Activated naive CD8-positive, alpha-beta T cell treated with anti-CD3 and anti-CD28 coated beads, Interleukin-2, amount 10 ng/mL, durations not matched to agents 7 days and 5 days (primary cell): ENCODE data around the gene PRR3. TPM values are rescaled to one million over a fixed set of nuclear protein-coding genes. Genes with fewer than 3 reads are reported as not detected.
"Not testable (repeated sequence)": the region's sequence is repeated elsewhere in the genome, so short reads cannot be mapped to it uniquely, and the experiment has no call there.

Experiments used
- ATAC-seq: fragments of 150-1000 bp; cut with Tn5 transposase; one replicate; pipeline ENCODE4 v1.10.0; 2021; ENCODE audit warnings: low read depth, moderate library complexity
- POLR2A ChIA-PET: fragments of 350-600 bp; sonication (Branson Sonifier 250); formaldehyde crosslinking; loops from one replicate; lab custom pipeline; 2021; ENCODE audit warnings: antibody characterized with exemption; lab: Charles Lee
- DNase-seq: peaks from one replicate; pipeline ENCODE4 v3.0.0; 2021
- H3K27ac Mint-ChIP-seq: one replicate; pipeline ENCODE4 v1.8.0; 2022; ENCODE audit warnings: mild to moderate bottlenecking, mixed read lengths
- H3K27me3 Mint-ChIP-seq: one replicate; pipeline ENCODE4 v1.8.0; 2022; ENCODE audit warnings: mild to moderate bottlenecking, moderate library complexity, mixed read lengths
- H3K36me3 Mint-ChIP-seq: one replicate; pipeline ENCODE4 v1.8.0; 2021; ENCODE audit warnings: mild to moderate bottlenecking, mixed read lengths
- H3K4me1 Mint-ChIP-seq: one replicate; pipeline ENCODE4 v1.8.0; 2021; ENCODE audit warnings: mixed read lengths
- H3K4me3 Mint-ChIP-seq: one replicate; pipeline ENCODE4 v1.8.0; 2022; ENCODE audit warnings: mild to moderate bottlenecking, moderate library complexity, mixed read lengths
- H3K9me3 Mint-ChIP-seq: one replicate; pipeline ENCODE4 v1.8.0; 2021; ENCODE audit warnings: mixed read lengths
- total RNA-seq, 2 experiments: library from RNA; stranded (reverse); gene quantifications; one replicate each; pipeline ENCODE4 v1.2.3, GENCODE V29; 2021

The PRR3 gene, protein sequence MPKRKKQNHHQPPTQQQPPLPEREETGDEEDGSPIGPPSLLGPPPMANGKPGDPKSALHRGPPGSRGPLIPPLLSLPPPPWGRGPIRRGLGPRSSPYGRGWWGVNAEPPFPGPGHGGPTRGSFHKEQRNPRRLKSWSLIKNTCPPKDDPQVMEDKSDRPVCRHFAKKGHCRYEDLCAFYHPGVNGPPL
- total RNA-seq, result 10 to 100 TPM; 19.9 to 22.5 TPM

DNA sequence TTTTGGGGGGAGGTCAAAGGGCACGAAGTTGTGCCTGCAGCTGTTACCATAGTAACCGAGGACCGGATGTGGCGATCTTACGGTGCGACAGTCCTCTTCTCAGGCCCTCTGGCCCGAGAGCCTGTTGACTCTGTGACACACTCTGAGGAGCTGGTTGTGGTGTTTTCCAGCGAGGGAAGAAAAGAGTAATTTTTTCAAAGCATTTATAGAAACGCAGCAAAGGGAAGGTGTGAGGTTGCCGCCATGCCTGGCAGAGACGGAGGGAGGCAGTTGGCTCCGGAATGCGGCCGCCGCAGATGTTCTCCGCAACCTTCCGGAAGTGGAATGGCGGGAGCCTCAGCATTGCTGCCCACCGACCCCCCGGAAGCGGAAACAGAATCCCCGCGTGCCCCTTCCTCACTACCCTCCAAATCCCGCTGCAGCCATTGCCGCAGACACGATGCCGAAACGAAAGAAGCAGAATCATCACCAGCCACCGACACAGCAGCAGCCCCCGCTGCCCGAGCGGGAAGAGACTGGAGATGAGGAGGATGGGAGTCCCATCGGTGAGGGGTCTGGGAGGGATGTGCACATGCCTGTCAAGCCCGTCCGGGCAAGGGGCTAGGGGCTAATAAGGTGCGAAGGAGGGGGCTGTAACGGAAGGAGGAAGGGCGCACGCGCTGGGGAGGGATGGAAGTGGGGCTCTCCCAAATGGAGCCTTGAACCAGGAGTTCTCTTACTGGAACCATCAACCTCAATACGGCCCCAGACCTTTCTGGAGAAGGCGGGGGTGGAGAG lies at the start of gene PRR3:
TSS of gene PRR3 (plus strand) at position 390 of the 777 bp plus-strand sequence. CDS start at position 440, 50 bp downstream.
- POLR2A ChIA-PET, result interaction anchor here (0.6 to 3.4 kb wide), 18 partner anchors 10 to 343 kb away, joined by 3 to 24 read pairs (median 4); partner anchors contain the start of genes ABCF1, DDR1, MRPS18B and PPP1R10
- Mint-ChIP-seq H3K9me3 (no peaks in the 10 kb centered on the region), H3K4me1 (peaks cover 27% of the 10 kb centered on the region), H3K27ac (peak within 1 kb of the TSS; percentile 100), H3K36me3 (peaks cover 15% of the 10 kb centered on the region), H3K4me3 (peak within 1 kb of the TSS; percentile 95), H3K27me3 (no peaks in the 10 kb centered on the region)
- ATAC-seq (peak; percentile 69), DNase-seq (peak; percentile 84)

DNA sequence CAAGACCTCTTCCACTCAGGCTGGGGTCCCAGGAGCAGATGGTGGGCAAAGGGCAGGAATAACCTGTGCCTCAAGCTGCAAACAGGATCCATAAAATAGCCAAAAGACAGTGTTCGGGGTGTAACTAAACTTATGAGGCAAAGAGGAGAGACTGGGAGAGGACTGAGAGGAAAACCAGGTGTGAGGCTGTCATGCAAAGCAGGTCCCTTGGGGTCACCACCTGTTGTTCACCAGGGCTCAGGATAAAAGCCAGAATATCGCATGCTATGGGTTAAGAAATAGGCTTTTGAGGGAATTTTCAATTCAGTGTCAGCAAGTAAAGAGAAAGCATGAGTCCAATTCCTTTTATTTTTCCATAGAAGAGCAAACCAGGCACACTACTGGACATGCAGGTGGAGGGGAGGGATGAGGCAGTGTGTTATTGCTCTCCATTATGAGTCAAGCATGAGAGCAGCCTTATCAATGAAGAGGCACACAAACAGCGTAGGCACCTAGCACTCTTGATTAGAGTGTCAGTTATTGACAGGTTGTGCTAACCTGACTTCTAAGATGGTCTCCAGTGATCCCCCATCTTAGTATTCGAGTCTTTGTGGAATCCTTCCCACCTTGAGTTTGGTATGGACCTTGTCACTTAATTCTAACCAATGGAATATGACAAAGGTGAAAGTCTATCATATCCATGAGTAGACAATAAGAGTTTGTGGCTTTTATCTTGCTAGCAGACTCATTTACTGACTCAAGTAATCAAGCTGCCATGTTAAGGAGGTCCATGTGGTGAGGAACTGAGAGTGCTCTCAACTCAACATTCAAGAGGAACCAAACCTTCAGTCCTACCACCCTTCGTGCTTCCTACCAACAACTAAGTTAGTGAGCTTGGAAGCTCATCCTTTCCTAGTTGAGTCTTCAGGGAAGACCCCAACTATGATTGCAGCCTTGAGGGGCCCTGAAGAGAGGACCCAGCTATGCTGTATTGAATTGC lies 49.0 kb upstream of the PRR3 start:
- Mint-ChIP-seq H3K27me3 (no peaks in the 10 kb centered on the region), H3K4me1 (peaks cover 46% of the 10 kb centered on the region), H3K9me3 (no peaks in the 10 kb centered on the region), H3K27ac (peak overlapping the region; percentile 89), H3K4me3 (peak overlapping the region; percentile 76), H3K36me3 (no peaks in the 10 kb centered on the region)
- no peak for ATAC-seq
- DNase-seq, result no peak
- POLR2A ChIA-PET, result interaction anchor here (0.9 to 11.6 kb wide), 6 partner anchors 8 to 33 kb away, joined by 3 to 286 read pairs (median 9); no protein-coding TSS in a partner anchor

DNA sequence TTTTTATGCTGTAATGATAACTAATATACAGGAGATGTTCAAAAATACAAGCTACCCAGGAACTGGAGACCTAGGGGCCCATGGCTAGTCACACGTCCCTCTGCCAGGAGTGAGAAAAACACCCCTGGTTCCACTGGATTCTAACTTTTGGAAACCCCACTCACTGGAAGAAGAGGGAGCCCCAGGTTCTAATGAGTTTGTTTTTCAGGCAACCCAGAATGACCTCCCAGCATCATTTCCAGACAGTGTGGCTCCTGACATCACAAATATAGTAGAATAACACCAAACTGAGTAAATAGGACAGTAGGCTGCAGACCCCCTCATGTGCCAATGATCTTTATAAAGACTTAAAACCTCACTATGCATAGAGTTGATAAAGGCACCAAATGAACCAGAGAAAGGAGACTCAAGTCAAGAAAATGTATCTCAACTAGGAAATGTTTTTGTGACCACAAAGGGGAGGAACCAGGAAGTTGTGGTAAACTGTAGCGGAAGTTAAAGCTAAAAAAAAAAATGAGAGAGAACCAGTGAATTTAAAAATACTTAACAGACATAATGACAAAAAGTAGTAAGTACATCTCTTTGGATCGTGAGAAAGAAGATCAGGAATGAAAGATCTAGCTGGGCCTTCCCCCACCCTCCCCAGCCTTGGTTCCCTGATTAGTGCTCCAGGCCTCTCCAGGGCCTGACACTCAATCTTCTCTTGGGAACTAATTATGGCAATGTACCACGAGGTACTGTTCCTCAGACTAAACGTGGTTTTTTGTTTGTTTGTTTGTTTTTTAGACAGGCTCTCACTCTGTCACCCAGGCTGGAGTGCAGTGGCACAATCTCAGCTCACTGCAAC lies 48.0 kb upstream of the PRR3 start:
- peak overlapping the region; percentile 89 for H3K27ac Mint-ChIP-seq
- POLR2A ChIA-PET, result interaction anchor here (0.7 to 11.6 kb wide), 11 partner anchors 9 to 218 kb away, joined by 3 to 286 read pairs (median 4); no protein-coding TSS in a partner anchor
- H3K36me3 Mint-ChIP-seq, result no peaks in the 10 kb centered on the region
- peak overlapping the region; percentile 76 for H3K4me3 Mint-ChIP-seq
- peaks cover 47% of the 10 kb centered on the region for H3K4me1 Mint-ChIP-seq
- ATAC-seq (peak; percentile 62), DNase-seq (peak; percentile 45)
- H3K9me3 Mint-ChIP-seq, result no peaks in the 10 kb centered on the region
- no peaks in the 10 kb centered on the region for H3K27me3 Mint-ChIP-seq

DNA sequence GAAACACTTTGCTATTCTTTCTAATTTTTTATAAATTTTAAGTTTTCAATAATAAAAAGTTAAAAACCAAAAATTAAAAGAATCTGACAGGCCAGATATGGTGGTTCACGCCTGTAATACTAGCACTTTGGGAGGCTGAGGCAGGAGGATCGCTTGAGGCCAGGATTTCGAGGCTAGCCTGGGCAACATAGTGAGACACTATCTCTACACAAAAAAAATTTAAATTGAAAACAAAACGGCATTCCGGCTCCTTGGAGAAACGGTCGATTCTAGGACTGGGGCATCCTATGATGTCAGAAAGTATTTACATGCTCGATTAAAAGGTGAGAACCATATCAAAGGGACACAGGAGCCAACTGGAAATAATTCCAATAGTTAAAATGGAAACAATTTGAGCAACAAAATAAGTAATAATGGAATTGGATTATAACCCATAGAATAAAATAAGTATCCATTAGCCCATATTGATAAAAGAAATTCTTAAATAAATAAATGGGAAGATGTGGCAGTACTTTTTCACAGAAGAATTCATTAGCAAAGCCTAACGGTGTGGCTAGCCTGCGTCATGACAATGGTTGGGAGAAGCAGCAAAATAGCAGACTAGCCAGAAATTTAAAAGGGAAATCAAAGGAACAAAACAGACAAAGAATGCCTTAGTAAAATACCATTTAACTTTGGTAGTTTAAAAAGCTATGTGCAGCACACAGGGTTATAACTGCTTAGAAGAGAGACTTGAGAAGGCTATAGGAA lies 46.5 kb upstream of the PRR3 start:
- ATAC-seq (no peak), DNase-seq (no peak)
- Mint-ChIP-seq H3K9me3 (no peaks in the 10 kb centered on the region), H3K36me3 (no peaks in the 10 kb centered on the region), H3K4me3 (peak overlapping the region; percentile 45), H3K4me1 (peaks cover 57% of the 10 kb centered on the region), H3K27ac (peak overlapping the region; percentile 84), H3K27me3 (no peaks in the 10 kb centered on the region)
- POLR2A ChIA-PET, result interaction anchor here (1.2 to 11.6 kb wide), 3 partner anchors 7 to 216 kb away, joined by 3 to 286 read pairs (median 15); no protein-coding TSS in a partner anchor

DNA sequence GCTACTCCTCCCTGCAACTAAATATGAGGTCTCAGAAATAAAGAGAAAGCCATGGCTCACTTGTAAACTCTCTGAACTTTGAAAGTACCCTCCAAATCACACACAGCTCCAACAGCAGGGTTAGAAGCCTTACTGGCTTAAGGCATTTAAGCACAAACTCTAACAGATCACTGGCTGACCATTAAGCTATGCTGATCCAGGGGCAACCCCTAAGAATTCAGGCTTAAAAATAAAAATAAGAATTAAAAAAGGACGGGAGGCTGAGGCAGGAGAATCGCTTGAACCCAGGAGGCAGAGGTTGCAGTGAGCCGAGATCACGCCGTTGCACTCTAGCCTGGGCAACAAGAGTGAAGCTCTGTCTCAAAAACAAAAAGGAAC lies 45.9 kb upstream of the PRR3 start:
- POLR2A ChIA-PET, result interaction anchor here (1.6 to 11.6 kb wide), 2 partner anchors 18 to 107 kb away, joined by 3 to 286 read pairs; partner anchors contain the start of gene MRPS18B
- Mint-ChIP-seq H3K27ac (peak overlapping the region; percentile 84), H3K9me3 (no peaks in the 10 kb centered on the region), H3K27me3 (no peaks in the 10 kb centered on the region), H3K4me1 (peaks cover 55% of the 10 kb centered on the region), H3K4me3 (peak overlapping the region; percentile 45), H3K36me3 (no peaks in the 10 kb centered on the region)
- no peak for DNase-seq
- no peak for ATAC-seq

DNA sequence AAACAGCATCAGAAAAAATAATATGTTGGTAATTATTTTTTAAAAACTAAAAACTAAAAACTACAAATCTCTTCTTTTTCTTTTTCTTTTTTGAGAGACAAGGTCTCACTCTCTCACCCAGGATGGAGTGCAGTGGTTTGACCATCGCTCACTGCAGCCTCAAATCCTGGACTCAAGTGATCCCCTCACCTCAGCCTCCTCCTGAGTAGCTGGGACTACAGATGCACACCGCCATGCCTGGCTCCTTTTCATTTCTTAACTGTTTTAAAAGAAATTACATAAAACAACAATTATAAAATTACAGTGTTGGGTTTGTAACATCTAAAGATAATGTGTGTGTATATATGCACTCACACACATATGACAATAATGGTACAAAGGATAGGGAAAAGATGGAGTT lies 43.6 kb upstream of the PRR3 start:
- peaks cover 50% of the 10 kb centered on the region for H3K4me1 Mint-ChIP-seq
- ATAC-seq (no peak), DNase-seq (no peak)
- H3K9me3 Mint-ChIP-seq, result peaks cover 4% of the 10 kb centered on the region
- H3K27ac Mint-ChIP-seq, result no peak overlapping the region
- H3K27me3 Mint-ChIP-seq, result no peaks in the 10 kb centered on the region
- POLR2A ChIA-PET, result interaction anchor here (11.6 kb wide), 1 partner anchor 20 kb away, joined by 286 read pairs; no protein-coding TSS in a partner anchor
- no peak overlapping the region for H3K4me3 Mint-ChIP-seq
- peaks cover 4% of the 10 kb centered on the region for H3K36me3 Mint-ChIP-seq

DNA sequence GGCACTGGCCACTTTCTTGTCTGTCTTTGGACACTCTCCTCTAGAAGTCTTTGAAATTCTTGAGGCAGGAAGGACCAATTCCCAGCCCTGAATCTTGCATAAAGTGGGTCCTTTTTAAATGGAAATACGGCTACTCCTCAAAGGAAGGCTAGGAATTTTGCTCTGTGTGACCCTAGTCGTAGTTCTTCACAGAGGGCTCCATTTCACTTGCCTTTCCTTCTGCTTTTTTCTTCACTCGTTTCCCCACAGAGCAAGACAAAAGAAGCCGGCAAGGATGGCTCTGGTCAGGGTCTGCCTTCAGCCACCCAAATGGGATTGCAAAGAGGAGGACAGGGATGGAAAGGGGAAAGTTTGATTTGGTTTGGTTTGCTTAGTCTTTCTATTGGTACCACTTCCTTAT lies 42.0 kb upstream of the PRR3 start:
- Mint-ChIP-seq H3K4me1 (peaks cover 41% of the 10 kb centered on the region), H3K36me3 (peaks cover 14% of the 10 kb centered on the region)

DNA sequence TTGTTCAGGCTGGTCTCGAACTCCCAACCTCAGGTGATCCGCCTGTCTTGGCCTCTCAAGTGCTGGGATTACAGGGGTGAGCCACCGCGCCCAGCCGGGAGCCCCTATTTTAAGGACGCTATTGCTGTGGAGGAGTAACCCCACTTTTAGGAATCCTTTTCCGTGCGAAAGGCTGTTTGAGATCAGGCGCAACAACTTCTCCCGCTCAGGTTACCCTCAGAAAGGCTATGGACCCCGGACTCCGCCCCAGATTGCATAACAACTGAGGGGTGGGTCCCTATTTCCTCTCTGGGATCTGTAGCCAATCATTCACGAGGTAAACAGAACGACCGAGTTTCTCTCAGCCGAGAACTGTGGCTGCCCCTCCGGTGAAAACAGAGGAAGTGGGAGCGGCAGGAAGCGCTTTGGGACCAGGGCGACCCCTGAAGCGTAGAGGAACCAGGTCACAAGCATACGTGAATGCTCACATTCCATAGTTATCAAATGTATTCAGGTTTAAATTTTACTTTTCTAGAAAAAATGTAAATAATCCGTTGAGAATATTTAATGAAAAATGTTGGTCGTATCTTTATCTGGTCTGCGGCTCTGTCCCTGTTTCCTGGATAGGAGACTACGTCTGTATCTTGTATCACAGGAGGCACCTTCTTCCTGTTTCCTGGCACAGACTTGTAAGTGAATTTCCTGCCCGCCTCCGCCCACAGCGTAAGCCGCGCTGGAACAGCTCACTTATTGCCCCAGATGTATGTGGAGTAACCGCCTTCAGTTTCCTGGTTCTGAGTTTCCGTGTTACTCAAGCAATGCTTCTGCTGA lies 40.9 kb upstream of the PRR3 start:
- peak; percentile 82 for DNase-seq
- peaks cover 34% of the 10 kb centered on the region for H3K4me1 Mint-ChIP-seq
- peak; percentile 92 for ATAC-seq
- peaks cover 14% of the 10 kb centered on the region for H3K9me3 Mint-ChIP-seq
- POLR2A ChIA-PET, result interaction anchor here (0.5 to 11.6 kb wide), 17 partner anchors 10 to 1613 kb away, joined by 3 to 286 read pairs (median 4); partner anchors contain the start of gene ABCF1
- no peaks in the 10 kb centered on the region for H3K27me3 Mint-ChIP-seq
- H3K36me3 Mint-ChIP-seq, result peaks cover 16% of the 10 kb centered on the region
- peak overlapping the region; percentile 89 for H3K4me3 Mint-ChIP-seq
- H3K27ac Mint-ChIP-seq, result peak overlapping the region; percentile 95

More for the DNA sequence above, 42.0 kb upstream of the PRR3 start:
- Mint-ChIP-seq H3K4me3 (peak overlapping the region; percentile 89), H3K9me3 (peaks cover 14% of the 10 kb centered on the region), H3K27me3 (no peaks in the 10 kb centered on the region), H3K27ac (peak overlapping the region; percentile 95)
- POLR2A ChIA-PET, result interaction anchor here (0.6 to 11.6 kb wide), 2 partner anchors 22 to 25 kb away, joined by 3 to 286 read pairs; no protein-coding TSS in a partner anchor
- DNase-seq (no peak), ATAC-seq (no peak)

DNA sequence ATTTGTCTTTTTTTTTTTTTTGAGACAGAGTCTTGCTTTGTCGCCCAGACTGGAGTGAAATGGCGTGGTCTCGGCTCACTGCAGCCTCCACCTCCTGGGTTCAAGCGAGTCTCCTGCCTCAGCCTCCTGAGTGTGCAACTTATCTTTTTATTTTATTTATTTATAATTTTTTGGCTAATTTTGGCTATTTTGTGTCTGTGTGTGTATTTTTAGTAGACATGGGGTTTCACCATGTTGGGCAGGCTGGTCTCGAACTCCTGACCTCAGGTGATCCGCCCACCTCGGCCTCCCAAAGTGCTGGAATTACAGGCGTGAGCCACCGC lies 40.4 kb upstream of the PRR3 start:
- Mint-ChIP-seq H3K4me3 (peak overlapping the region; percentile 89), H3K9me3 (peaks cover 14% of the 10 kb centered on the region), H3K27ac (peak overlapping the region; percentile 95), H3K4me1 (peaks cover 29% of the 10 kb centered on the region), H3K36me3 (peaks cover 18% of the 10 kb centered on the region)
- ATAC-seq, H3K27me3 Mint-ChIP-seq, DNase-seq: not testable (repeated sequence)
- POLR2A ChIA-PET, result interaction anchor here (0.6 to 11.6 kb wide), 17 partner anchors 7 to 1612 kb away, joined by 3 to 286 read pairs (median 5); partner anchors contain the start of gene ABCF1

DNA sequence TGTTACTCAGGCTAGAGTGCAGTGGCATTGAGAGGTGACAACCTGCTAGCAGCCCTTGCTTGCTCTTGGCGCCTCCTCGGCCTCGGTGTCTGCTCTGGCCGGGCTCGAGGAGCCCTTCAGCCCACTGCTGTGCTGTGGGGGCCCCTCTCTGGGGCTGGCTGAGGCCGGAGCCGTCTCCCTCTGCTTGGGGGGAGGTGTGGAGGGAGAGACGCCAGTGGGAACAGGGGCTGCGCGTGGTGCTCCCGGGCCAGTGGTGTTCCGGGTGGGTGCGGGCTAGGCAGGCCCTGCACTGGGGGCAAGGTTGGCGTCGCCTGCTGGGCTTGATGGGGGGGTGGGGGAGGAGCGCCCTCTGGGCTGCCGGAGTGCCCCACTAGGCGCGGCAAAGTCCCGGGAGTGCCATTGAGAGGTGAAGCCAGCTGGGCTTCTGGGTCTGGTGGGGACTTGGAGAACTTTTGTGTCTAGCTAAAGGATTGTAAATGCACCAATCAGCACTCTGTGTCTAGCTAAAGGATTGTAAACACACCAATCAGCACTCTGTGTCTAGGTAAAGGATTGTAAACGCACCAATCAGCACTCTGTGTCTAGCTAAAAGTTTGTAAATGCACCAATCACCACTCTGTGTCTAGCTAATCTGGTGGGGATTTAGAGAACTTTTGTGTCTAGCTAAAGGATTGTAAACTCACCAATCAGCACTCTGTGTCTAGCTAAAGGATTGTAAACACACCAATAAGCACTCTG lies 39.2 kb upstream of the PRR3 start:
- Mint-ChIP-seq H3K27ac (peak overlapping the region; percentile 76), H3K36me3 (peaks cover 25% of the 10 kb centered on the region), H3K4me3 (peak overlapping the region; percentile 59), H3K4me1 (peaks cover 24% of the 10 kb centered on the region), H3K9me3 (peaks cover 20% of the 10 kb centered on the region)
- not testable (repeated sequence) for ATAC-seq, DNase-seq, H3K27me3 Mint-ChIP-seq
- POLR2A ChIA-PET, result interaction anchor here (0.5 to 11.6 kb wide), 9 partner anchors 9 to 217 kb away, joined by 3 to 286 read pairs (median 6); no protein-coding TSS in a partner anchor
